Skeletal muscle cell (primary cell): ENCODE measurements around the gene DDX4.
"Not testable (repeated sequence)": the region's sequence is repeated elsewhere in the genome, so short reads cannot be mapped to it uniquely, and the experiment has no call there.

ENCODE experiments used
- DNase-seq: peaks from one replicate; pipeline ENCODE4 v3.0.0-alpha.2; 2010; ENCODE audit warnings: low read depth
- H3K4me3 ChIP-seq: 2 replicates; pipeline ENCODE4 v1.5.1; 2011; ENCODE audit warnings: low read depth, mild to moderate bottlenecking, control low read depth, low read length, moderate library complexity

The DDX4 gene

GRCh38 chr5:55719026-55719425, 18.8 kb upstream of the DDX4 start:
- H3K4me3 ChIP-seq, DNase-seq: not testable (repeated sequence)

- H3K4me3 ChIP-seq = no peak overlapping the region
- no peak for DNase-seq
Observed at GRCh38 chr5:55720188-55720703, 17.6 kb upstream of the DDX4 start.

GRCh38 chr5:55724281-55724680, 13.6 kb upstream of the DDX4 start:
- no peak overlapping the region for H3K4me3 ChIP-seq
- DNase-seq = no peak

GRCh38 chr5:55731848-55732247, 6.0 kb upstream of the DDX4 start:
- H3K4me3 ChIP-seq = no peak overlapping the region
- DNase-seq = no peak

GRCh38 chr5:55732585-55732984, 5.3 kb upstream of the DDX4 start:
- no peak for DNase-seq
- no peak overlapping the region for H3K4me3 ChIP-seq

- DNase-seq = no peak
- no peak overlapping the region for H3K4me3 ChIP-seq
Observed at GRCh38 chr5:55734658-55735057, 3.2 kb upstream of the DDX4 start.

- H3K4me3 ChIP-seq = no peak overlapping the region
- no peak for DNase-seq
Observed at GRCh38 chr5:55742778-55743177, 4.9 kb downstream of the DDX4 start.

- no peak overlapping the region for H3K4me3 ChIP-seq
- no peak for DNase-seq
Observed at GRCh38 chr5:55747778-55748318, 10.0 kb downstream of the DDX4 start.

GRCh38 chr5:55749387-55749786, 11.5 kb downstream of the DDX4 start:
- no peak for DNase-seq
- H3K4me3 ChIP-seq = no peak overlapping the region

- no peak for DNase-seq
- H3K4me3 ChIP-seq = no peak overlapping the region
Observed at GRCh38 chr5:55750063-55750462, 12.2 kb downstream of the DDX4 start.

- no peak for DNase-seq
- H3K4me3 ChIP-seq = no peak overlapping the region
Observed at GRCh38 chr5:55750499-55750898, 12.6 kb downstream of the DDX4 start.

- H3K4me3 ChIP-seq = no peak overlapping the region
- no peak for DNase-seq
Observed at GRCh38 chr5:55758231-55758630, 20.4 kb downstream of the DDX4 start.

- no peak for DNase-seq
- H3K4me3 ChIP-seq = no peak overlapping the region
Observed at GRCh38 chr5:55758714-55759113, 20.9 kb downstream of the DDX4 start.

- H3K4me3 ChIP-seq, DNase-seq: not testable (repeated sequence)
Observed at GRCh38 chr5:55761721-55762120, 23.9 kb downstream of the DDX4 start.

- no peak for DNase-seq
- no peak overlapping the region for H3K4me3 ChIP-seq
Observed at GRCh38 chr5:55763746-55764420, 26.0 kb downstream of the DDX4 start.

- no peak overlapping the region for H3K4me3 ChIP-seq
- DNase-seq = no peak
Observed at GRCh38 chr5:55768279-55768678, 30.4 kb downstream of the DDX4 start.

GRCh38 chr5:55771175-55771655, 33.4 kb downstream of the DDX4 start:
- H3K4me3 ChIP-seq = no peak overlapping the region
- no peak for DNase-seq

- no peak for DNase-seq
- H3K4me3 ChIP-seq = no peak overlapping the region
Observed at GRCh38 chr5:55773057-55773456, 35.2 kb downstream of the DDX4 start.

GRCh38 chr5:55777332-55777731, 39.5 kb downstream of the DDX4 start:
- no peak for DNase-seq

GRCh38 chr5:55800924-55801323, 63.1 kb downstream of the DDX4 start:
- no peak for DNase-seq
- H3K4me3 ChIP-seq = no peak overlapping the region

More at GRCh38 chr5:55777332-55777731, 39.5 kb downstream of the DDX4 start:
- no peak overlapping the region for H3K4me3 ChIP-seq

GRCh38 chr5:55808814-55809213, 71.0 kb downstream of the DDX4 start:
- DNase-seq, H3K4me3 ChIP-seq: not testable (repeated sequence)
